Mucosa of rectum (tissue), 2 donors: ENCODE data around the gene FUNDC1.

Experiments used
- H3K27ac ChIP-seq, 2 donors: one replicate each; pipeline ENCODE4 v1.7.0; 2013; ENCODE audit warnings: inconsistent platforms in 2 of 2, low read depth in 2 of 2, low read length in 2 of 2
- H3K27me3 ChIP-seq, 2 donors: one replicate each; pipeline ENCODE4 v1.7.0; 2013; ENCODE audit warnings: low read length in 2 of 2; ENCODE audit not compliant: control insufficient read depth in 2 of 2, insufficient read depth in 2 of 2
- H3K36me3 ChIP-seq, 2 donors: one replicate each; pipeline ENCODE4 v1.7.0; 2013; ENCODE audit warnings: low read length in 2 of 2; ENCODE audit not compliant: control insufficient read depth in 2 of 2, insufficient read depth in 2 of 2
- H3K4me1 ChIP-seq, 2 donors: one replicate each; pipeline ENCODE4 v1.7.0; 2013; ENCODE audit warnings: low read length in 2 of 2, mild to moderate bottlenecking in 1 of 2; ENCODE audit not compliant: control insufficient read depth in 2 of 2, insufficient read depth in 2 of 2
- H3K4me3 ChIP-seq, 2 donors: one replicate each; pipeline ENCODE4 v1.7.0; 2013; ENCODE audit warnings: low read length in 2 of 2
- H3K9ac ChIP-seq, 2 donors: one replicate each; pipeline ENCODE4 v1.7.0; 2013; ENCODE audit warnings: low read length in 2 of 2, low read depth in 1 of 2, mild to moderate bottlenecking in 1 of 2
- H3K9me3 ChIP-seq, 2 donors: one replicate each; pipeline ENCODE4 v1.7.0; 2013; ENCODE audit warnings: low read length in 2 of 2; ENCODE audit not compliant: control insufficient read depth in 2 of 2
- donor health status: healthy.
- donor health status: Normal muscosa, but diverticular disease.

Gene FUNDC1

DNA sequence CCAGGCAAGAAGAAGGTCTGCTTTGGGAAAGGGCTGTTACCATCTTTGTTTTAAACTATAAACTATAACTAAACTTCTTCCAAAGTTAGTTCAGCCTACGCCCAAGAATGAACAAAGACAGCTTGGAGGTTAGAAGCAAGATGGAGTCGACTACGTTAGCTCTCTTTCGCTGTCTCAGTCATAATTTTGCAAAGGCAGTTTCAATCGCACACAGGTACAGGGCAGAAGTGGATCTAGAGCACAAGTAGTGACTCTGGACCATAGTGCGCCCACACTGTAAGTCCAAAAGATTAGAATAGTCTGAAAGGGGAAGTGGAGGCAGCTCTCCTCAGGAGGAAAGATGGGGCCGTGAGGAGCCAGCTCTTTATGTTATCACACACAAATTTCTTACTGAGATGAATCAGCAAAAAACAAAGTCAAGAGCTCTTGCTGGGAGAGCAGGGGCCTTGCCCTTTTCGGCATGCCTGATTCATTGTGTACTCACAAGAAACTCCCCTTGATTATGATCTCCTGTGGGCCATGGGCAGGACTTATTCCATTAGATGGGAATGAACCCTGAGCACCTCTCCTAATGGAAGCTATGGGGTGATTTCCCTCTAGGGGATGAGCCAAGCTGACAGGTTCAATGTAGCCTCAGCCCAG is 58.6 kb downstream of the FUNDC1 start:
- peaks cover 0 to 2% of the 10 kb centered on the region in 2 donors for H3K27me3 ChIP-seq
- H3K27ac ChIP-seq = no peak overlapping the region
- no peak overlapping the region for H3K9ac ChIP-seq
- H3K9me3 ChIP-seq = no peaks in the 10 kb centered on the region
- no peaks in the 10 kb centered on the region for H3K36me3 ChIP-seq
- no peak overlapping the region for H3K4me3 ChIP-seq
- no peaks in the 10 kb centered on the region for H3K4me1 ChIP-seq

DNA sequence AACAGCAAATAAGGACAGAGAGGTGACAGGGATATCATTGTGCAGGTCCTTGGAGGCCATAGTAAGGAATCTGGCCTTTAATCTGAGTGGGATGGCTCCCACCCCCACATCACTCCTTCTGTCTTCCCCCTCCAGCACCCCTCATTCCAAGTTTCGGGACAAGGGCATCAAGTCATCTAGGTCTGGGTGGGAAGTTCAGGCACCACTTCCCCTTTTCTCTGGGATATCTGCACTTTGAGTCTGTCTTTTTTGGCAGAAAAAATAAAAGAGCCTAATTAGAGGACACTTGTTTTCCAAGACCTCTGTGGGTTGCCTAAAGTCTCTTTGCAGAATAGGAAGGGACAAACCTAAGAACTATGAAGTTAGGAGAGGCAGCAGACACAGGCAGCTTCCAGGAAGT is 60.1 kb downstream of the FUNDC1 start:
- Histone ChIP-seq H3K4me1 (no peaks in the 10 kb centered on the region), H3K36me3 (no peaks in the 10 kb centered on the region), H3K9me3 (no peaks in the 10 kb centered on the region), H3K9ac (no peak overlapping the region), H3K4me3 (no peak overlapping the region), H3K27ac (no peak overlapping the region), H3K27me3 (peaks cover 0 to 5% of the 10 kb centered on the region in 2 donors)

DNA sequence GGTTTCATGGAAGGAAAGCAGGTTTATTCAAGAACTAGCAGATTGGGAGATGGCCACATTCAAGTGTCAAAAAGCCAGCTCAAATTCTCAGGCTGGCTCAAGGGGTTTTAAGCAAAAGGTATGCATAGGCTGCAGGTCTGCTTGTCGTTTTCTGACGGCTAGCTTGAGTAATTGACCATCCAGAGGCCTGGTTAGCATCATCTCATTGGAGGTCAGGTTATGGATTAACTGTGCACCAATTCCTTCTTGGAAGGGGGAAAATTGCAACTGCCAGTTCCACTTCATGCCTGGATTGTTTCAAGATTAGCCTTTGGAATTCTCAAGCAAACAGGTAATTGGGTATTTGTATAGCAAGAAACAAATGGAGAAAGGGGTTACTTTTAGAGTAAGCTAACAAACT is 62.1 kb downstream of the FUNDC1 start:
- H3K4me1 ChIP-seq = no peaks in the 10 kb centered on the region
- no peak overlapping the region for H3K9ac ChIP-seq
- no peaks in the 10 kb centered on the region for H3K36me3 ChIP-seq
- H3K27me3 ChIP-seq = peaks cover 0 to 5% of the 10 kb centered on the region in 2 donors
- H3K27ac ChIP-seq = no peak overlapping the region
- H3K4me3 ChIP-seq = no peak overlapping the region
- no peaks in the 10 kb centered on the region for H3K9me3 ChIP-seq

DNA sequence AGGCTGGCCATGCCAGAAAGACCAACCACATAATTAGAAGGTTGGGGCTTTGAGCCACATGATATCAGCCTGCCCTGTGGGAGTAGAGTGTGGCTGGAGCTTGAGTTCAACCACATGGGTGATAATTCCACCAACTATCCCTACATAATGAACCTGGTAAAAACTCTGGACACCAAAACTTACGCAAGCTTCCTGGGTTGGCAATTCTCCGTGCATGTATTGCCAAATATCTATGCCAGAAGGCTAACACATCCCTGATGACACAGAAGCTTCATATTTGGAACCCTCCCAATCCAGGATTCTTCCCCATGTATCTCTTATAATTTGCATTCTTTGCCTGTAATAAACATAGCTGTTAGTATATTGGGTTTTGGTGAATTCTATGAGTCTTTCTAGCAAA is 68.2 kb downstream of the FUNDC1 start:
- Histone ChIP-seq H3K9ac (no peak overlapping the region), H3K36me3 (no peaks in the 10 kb centered on the region), H3K9me3 (no peaks in the 10 kb centered on the region), H3K4me1 (no peaks in the 10 kb centered on the region), H3K27ac (no peak overlapping the region), H3K4me3 (no peak overlapping the region), H3K27me3 (peaks cover 0 to 3% of the 10 kb centered on the region in 2 donors)
